Stimulated activated CD8-positive, alpha-beta memory T cell treated with anti-CD3 and anti-CD28 coated beads, Interleukin-4, amount 100 ng/mL, for 4 hours (primary cell): ENCODE results near the gene FEN1.

Experiments used
- DNase-seq, 2 donors: peaks; one replicate each; pipeline ENCODE4 v3.0.0-alpha.2; 2020; ENCODE audit warnings: low read depth in 2 of 2, low spot score in 1 of 2

FEN1 gene

GRCh38 chr11:61792310-61793082 is at the start of gene FEN1, which contains the start of gene TMEM258:
Gene FEN1 (plus strand): TSS chr11:61792911. CDS start chr11:61795362, 2,451 bp downstream.
Gene TMEM258 (minus strand): TSS chr11:61792599. CDS start chr11:61792558, 41 bp downstream.
- DNase-seq: peak; percentile 74

GRCh38 chr11:61743486-61744095 is 49.1 kb upstream of the FEN1 start:
- no peak for DNase-seq

- DNase-seq: no peak
These were observed 48.5 kb upstream of the FEN1 start for GRCh38 chr11:61744181-61744580.

- DNase-seq: no peak
These were observed 48.0 kb upstream of the FEN1 start for GRCh38 chr11:61744609-61745156.

- no peak for DNase-seq
These were observed 46.8 kb upstream of the FEN1 start for GRCh38 chr11:61745781-61746441.

- no peak for DNase-seq
These were observed 46.1 kb upstream of the FEN1 start for GRCh38 chr11:61746442-61747191.

- no peak for DNase-seq
These were observed 45.3 kb upstream of the FEN1 start for GRCh38 chr11:61747192-61747966.

GRCh38 chr11:61747967-61748285 is 44.8 kb upstream of the FEN1 start:
- no peak for DNase-seq

GRCh38 chr11:61749591-61750217 is 43.0 kb upstream of the FEN1 start:
- DNase-seq: no peak

- no peak for DNase-seq
These were observed 42.0 kb upstream of the FEN1 start for GRCh38 chr11:61750631-61751273.

- DNase-seq: no peak
These were observed 41.3 kb upstream of the FEN1 start for GRCh38 chr11:61751384-61751783.

- DNase-seq: no peak
These were observed 40.4 kb upstream of the FEN1 start, which contains the start of gene MYRF for GRCh38 chr11:61752117-61752924. Gene MYRF (plus strand): TSS chr11:61752636. CDS start chr11:61752745, 109 bp downstream.

- no peak for DNase-seq
These were observed 39.7 kb upstream of the FEN1 start for GRCh38 chr11:61752925-61753521.

- no peak for DNase-seq
These were observed 39.0 kb upstream of the FEN1 start for GRCh38 chr11:61753672-61754071.

- DNase-seq: no peak
These were observed 37.9 kb upstream of the FEN1 start for GRCh38 chr11:61754534-61755482.

- no peak for DNase-seq
These were observed 36.6 kb upstream of the FEN1 start for GRCh38 chr11:61756147-61756451.
